GM19455 (cell line): ENCODE results near the gene PDZD8.
"Not testable (repeated sequence)": the region's sequence is repeated elsewhere in the genome, so short reads cannot be mapped to it uniquely, and the experiment has no call there.

Experiments
- ATAC-seq: cut with Tn5 transposase; IDR thresholded peaks from one replicate; pipeline ENCODE4 v1.9.1; 2021; ENCODE audit not compliant: unreplicated experiment

Gene PDZD8

DNA sequence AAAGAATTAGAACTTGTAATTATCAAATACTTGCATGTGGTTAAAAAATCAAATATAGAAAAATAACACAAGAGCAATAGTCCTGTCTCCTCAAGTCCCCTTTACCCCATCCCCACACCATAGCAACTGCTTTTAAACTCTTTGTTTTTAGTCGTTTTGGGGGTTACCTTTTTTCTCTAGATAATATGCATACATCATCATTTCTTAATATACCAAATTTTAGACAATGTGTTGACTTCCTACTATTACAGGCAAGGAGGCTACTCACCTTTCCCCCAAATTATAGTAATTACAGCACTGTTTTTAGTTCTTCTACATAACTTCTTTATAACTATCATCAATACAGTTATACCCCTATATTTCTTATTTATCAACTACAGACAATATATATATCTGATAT, 77.0 kb downstream of the PDZD8 start:
- ATAC-seq = no peak

DNA sequence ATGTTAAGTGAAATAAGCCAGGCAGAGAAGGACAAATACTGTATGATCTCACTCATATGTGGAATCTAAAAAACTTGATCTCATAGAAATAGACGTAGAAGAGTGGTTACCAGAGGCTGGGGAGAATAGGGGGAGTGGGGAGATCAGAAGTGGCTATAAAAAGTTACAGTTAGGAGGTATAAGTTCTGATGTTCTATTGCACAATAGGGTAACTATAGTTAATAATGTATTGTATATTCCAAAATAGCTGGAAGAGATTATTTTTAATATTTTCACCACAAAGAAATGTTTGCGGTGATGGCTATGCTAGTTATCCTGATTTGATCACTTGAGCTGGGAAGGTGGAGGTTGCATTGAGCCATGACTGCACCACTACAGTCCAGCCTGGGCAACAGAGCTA, 80.5 kb downstream of the PDZD8 start:
- ATAC-seq = no peak

DNA sequence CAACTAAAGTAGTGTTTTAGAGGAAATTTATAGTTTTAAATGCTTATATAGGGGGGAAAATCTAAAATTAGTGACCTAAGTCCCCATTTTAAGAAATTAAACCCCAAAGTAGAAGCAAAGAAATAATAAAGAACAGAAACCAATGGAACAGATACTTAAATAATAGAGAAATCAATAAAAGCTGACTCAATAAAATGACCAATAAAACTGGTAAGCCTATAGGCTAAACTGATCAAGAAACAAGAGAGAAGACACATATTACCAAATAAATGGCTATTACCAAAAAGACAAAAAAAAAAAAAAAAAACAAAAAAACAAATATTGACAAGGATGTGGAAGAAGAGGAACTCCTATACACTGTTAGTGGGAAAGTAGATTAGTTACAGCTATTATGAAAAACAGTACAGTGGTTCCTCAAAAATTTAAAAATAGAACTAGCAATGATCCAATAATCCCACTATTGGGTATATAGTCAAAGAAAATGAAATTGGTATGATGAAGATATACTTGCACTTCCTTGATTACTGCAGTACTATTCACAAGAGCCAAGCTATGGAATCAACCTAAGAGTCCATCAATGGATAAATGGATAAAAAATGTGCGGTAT, 81.1 kb downstream of the PDZD8 start:
- ATAC-seq = no peak

DNA sequence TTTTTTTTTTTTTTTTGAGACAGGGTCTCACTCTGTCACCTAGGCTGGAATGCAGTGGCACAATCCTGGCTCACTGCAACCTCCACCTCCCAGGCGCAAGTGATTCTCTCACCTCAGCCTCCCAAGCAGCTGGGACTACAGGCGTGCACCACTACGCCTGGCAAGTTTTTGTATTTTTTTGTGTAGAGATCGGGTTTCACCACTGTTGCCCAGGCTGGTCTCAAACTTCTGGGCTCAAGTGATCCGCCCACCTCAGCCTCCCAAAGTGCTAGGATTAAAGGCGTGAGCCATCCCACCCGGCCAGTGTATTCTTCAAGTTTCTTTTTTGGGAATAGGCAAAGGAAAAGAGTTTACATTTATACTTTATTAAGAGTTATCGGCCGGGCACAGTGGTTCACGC, 84.4 kb downstream of the PDZD8 start:
- not testable (repeated sequence) for ATAC-seq

DNA sequence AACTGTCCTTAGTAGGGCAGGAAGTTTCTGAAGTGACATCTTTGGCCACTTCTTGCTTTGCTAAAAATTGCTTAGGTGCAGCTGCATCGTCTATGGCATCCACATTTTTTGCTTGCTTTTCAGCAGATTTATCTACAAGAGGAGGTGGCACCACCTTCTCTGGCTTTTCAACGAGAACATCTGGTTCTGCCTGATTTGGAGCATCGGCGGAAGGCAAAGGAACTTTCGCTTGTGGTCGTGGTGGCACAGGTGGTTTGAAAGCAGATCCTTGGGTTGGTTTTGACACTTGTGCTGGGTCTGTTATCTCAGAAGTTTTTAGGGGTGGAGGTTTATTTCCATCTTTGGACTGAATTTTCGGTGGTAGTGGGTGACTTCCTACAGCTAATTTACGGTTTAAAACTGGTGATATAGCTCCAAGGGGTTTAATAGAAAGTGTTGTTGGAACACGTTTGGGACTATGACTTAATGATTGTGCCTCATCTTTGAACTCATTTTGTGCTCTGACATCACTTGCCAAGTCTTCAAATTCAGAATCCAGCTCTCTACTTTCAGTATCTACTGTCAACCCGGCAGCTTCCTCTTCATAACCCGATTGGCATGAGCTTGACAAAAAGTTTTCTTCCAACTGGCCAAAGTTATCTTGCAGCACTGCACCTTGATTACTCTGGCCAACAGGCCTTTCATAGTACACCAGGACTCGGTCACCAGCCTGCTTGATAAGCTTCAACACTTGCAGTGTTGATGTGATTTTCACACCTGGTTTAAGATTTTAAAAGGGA, 90.3 kb downstream of the PDZD8 start:
- ATAC-seq = no peak

DNA sequence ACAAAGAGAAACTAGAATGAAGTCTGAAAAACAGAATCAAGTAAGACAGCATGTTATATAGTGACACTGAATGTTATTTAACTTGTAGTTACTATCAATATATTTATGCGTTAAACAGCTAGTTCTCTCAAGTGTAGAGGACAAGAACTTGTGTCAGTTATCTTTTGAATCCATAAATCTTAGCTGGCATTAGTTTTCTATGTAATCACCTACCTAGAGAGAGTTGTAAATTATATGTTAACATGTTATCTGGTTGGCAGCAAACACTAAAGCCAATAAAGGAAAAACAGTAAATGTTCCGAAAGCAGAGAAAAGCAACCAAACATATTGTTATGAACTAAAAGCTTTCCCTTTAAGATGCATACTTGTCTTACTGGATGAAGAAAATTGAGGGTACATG, 97.6 kb downstream of the PDZD8 start:
- no peak for ATAC-seq

DNA sequence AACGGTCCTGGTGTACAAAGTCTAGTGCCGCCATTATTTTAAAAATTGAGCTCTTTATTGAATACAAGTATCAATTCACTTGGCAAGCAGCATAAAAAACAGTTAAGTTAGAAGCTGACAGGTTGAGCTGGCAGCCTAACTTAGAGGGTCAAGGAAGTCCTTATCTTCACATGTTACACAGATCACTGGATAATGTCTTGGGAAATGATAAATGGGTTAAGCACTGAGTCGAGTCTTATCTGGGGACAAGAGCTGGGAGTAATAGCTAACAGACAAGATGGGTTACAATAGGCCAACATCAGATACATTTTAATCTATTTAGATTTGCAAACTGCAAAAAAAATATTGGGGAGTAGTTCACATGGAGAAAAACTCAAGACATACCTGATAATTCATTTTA, 100.1 kb downstream of the PDZD8 start:
- ATAC-seq = no peak

DNA sequence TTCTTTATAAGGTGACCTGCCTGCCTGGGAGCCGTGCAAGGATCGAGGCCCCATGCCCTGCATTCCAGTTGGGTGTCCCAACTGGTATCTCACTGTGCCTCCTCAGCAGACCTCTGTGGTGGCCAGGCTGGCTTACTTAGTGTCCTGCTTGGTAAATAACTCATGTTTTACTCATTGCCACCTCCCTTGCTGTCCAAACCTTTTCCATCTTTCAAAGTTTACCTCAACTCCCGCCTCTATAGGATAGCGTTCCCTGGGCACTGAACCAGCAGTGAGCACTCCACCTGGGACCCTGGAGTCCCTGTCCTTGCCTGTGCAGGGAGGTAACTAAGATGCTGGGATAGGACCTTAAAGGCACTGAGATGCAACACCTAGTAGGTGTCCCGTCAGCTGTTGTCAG, 100.7 kb downstream of the PDZD8 start:
- ATAC-seq = no peak

DNA sequence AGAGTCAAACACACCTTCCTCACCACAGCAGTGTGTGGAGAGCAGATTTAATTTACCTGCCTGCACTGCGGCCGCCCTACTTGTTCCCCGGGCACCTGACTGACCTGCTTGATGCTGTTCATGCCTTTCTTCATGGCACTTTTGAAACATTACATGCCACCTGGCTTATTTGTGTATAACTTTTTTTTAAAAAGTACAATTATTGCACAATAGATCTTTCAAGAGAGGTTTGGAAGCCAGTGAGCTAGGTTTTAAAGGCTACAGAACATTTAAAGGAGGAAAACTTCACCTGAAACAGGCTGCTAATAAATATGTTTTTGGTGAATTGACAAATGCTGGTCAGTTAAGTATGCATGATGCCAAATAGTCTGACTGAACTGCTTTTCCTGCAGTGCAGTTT, 101.3 kb downstream of the PDZD8 start:
- ATAC-seq = no peak

DNA sequence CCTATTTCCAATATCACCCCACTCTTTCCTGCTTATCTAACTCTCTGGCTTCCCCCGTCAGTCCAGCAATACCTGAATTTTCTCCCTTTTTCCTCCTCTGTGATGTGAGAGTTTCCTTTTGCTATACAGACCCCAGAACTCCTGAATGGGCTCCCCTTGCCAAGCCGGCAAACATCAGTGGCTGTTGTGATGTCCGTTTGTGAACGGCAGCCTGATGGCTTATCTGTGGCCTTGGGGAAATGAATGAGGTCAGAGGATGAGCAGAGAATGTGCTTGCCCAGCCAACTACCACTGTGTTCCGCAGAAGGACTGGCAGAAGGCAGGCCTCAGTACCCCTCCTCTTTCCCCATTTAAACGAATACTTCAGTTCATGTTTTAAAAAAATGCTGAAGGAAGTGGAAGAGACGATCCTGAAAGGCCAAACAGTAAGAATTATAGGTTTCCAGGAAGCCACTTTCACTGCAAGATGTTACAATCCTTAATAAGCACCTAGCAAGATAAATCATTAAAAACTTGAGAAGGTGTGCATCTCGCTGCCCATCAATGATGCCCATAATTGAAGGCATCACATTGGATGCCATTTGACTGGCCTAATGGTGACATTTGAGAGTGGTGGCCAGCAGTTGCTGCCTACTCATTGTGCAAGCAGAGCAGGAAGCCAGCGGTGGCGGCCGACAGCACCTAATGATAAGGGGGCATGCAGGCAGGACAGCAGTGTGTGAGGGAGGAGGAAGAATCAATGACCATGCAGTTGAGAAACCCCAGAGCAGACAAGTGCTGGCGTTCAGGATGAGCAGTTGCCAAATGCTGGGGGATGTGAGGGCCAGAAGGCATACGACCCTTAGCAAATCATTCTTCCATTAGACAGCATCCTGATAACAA, 102.8 kb downstream of the PDZD8 start:
- ATAC-seq = no peak

DNA sequence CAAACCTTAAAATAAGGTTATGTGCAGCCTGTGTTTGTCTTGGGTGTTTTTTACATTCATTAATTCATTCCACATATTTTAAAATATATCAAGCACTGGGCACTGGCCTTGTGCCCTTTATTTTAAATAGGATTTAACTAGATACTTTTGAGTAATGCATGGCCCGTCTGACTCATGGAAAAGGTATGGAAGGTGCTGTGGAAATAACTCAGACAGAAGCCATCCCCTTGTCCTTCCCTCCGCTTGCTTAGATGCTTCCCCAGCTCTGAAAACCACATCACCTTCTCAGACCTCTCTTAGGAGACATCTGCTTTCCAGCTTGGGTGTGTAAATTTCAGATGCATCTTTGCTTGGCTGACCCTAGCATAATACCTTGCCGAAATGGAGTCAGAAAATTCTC, 103.8 kb downstream of the PDZD8 start:
- no peak for ATAC-seq

DNA sequence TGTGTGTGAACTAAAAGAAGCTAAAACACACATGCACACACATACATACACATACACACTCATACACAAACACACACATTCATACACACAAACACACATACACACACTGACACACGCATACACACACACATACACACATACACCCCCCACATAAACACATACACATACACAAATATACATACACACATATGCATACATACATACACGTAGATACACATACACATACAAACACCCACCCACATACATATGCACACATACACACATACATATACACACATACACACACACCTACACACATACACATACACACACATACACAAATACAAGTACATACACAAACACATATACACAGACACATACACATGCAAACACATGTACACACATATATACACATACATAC, 106.3 kb downstream of the PDZD8 start:
- ATAC-seq = no peak

DNA sequence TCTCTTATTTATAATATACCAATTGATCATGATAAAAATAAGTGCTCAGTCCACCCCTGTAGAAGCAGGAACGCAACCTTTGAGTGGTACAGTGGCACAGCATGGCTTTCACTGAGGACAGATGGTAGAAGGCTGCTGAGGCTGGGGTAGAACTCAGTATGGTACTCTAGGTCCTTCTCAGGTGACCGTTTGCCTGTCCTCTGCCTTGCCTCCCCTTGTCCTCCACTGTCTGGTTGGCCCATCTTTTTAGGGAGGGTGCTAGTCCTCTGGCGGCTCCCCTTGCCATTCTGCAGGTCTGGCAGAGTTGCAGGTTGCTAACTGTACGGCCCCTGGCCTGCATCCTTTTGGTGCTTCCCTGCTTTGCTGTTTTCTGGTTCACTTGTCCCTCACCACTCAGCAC, 107.0 kb downstream of the PDZD8 start:
- ATAC-seq = no peak

DNA sequence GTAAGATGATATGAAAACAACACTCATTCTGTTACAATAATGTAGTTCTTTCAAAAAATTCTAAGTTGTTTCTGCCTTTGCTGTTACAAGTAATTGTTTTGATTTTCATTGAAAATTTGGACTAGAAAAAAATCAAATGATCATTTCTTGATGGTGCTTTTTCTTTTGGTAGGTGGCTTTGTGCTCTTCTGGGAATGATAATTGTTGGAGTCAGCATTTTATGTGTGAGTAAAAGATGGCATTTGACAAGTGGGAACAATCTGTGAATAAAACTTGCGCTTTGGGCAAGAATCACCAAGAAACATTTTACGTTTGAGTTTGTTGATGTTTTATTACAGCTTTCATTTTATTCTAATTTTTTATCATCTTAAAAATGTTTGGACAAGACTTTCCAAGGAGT, 108.4 kb downstream of the PDZD8 start:
- ATAC-seq = no peak

DNA sequence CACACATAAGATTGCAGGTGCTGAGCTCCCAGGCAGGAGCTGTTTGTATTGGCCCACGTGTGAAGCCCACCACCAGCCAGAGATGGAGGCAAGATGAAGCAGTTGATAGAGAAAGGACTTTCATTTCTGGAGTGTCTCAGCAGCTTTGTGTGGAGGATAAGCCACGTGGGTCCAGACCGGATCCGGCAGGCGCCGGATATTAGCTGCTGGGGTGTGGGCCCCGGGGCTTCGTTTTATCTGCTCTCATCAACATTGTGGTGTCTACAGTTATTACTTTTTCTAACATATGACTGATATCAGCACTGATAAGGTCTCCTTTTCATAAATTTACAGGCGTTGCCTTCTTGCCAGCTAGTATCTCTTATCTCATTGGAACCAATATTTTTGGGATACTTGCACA, 108.8 kb downstream of the PDZD8 start:
- ATAC-seq = no peak

DNA sequence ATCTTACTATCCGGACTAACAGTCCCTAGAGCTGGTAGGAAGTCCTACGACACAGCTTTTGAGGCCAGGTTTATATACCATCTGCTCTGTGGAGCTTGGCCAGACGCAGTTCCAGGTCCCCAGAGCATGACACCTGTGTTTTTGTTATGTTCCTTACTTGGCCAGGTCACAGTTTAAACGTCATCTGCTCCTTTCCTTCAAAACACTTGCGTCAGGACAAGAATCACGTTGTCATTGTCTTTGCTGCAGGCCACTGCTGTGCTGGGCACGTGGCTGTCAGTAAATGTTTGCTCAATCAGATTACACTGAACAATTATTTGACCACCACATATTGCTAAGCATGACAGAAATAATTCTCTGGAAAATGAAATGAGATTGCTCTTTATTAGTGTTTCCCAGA, 110.5 kb downstream of the PDZD8 start:
- ATAC-seq = no peak

DNA sequence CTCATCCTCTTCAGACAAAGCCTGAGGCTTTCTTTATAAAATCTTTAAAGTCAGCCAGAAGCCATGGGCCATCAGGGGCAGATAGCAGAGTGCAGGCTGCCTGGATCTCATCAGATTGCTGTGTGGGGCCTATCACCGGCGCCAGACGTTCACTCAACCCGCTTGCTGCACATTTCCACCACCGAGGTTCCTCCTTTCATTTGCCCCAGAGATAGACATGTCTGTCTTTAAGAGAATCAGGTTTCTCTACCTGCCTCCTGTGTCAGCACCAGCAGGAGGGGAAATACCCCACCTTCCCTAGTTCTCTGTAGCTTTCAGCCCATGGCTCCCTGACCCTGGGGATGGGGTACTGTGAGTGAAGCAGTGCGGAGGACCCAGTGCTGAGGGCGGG, 112.3 kb downstream of the PDZD8 start:
- no peak for ATAC-seq

DNA sequence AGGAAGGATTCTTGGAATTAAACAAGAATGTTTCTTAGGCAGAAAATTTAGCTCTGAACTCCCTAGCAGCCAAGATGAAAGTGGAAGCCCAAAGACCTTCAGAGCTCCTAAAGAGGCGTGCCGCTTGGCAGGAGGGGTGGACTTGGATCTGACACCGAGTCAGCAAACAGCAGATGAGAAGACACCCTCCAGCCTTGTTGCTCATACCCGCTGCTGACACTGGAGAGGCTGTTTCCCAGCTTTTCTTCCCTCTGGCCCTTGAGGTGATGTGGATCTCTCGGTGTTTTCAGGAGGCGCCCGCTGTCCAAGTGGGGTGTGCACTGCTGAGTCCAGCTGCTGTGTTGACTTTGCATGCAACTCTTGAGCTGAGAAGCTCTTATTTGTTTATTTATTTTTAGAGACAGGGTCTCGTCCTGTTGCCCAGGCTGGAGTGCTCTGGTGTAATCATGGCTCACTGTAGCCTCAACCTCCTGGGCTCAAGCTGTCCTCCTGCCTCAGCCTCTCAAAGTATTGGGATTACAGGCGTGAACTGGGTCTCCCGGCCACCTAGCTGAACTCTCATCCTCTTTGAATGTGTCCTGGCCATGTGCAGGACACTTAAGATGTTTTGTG, 112.8 kb downstream of the PDZD8 start:
- no peak for ATAC-seq

DNA sequence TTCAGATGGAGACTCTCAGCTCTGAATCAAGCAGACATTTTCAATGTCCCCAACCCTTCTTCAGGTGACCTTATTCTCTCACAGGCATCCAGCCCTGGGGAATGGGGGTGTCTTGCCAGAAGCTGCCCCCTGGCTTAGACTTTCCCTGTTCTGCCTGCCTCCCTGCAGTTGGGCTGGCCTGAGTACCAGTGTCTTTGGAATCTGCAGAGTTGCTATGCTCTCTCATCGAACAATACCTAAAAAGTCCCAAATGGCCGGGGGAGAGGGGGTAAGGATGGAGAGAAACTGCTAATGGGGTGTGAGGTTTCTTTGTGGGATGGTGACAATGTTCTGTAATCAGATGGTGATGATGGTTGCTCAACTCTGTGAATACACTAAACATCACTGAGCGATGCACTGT, 113.7 kb downstream of the PDZD8 start:
- ATAC-seq = no peak

DNA sequence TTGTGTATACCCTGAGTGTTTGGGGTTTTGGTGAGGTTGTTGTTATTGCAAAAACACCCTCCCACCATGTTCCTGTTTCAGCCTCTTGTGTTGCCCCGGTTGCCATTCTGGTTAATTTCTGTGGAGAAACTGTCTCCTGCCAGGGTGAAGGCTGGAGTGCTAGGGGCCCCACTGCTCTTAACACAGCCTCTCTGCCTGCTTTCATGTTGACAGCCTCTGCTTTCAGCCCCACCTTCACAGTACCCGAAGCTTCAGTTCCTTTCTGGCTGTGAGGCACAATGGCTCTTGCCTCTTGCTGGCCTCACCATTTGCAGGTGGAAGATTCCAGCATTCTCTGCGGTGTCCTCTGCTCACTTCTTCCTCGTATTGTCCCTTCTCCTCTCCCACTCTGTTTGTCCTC, 115.2 kb downstream of the PDZD8 start:
- no peak for ATAC-seq

DNA sequence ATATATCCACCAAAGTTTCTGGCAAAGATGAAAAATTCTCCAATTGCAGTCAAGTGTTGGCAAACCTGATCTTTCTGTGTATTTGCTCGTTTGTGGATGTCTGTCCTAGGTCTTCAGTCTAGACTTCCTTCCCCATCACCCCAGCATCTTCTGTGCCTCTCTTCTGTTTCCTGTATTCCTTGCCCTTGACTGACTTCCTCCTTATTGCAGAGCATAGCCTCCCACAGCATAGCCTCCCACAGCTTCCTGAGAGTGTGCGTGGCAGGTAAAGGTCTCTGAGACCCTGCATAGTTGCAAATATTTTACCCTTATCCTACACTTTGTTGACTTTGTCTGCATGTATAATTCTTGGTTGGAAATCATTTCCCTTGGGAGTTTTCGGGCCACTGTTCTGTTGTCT, 116.0 kb downstream of the PDZD8 start:
- ATAC-seq = no peak

DNA sequence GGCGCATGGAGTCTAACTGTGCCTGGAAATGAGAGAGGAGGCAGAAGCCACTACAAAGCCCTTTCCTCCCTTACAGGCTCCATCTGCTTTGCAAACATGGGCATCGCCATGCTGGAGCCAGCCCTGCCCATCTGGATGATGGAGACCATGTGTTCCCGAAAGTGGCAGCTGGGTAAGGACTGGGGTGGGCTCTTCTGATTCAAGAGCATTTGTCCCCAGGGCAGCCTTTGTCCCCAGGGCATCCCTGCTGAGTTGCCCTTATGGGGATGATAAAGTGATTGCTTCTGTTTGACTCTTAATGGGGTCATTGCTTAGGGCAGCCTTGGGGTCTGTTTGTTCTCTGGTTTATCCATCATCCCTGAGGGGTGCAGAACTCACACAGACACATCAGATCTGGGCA, 117.5 kb downstream of the PDZD8 start:
- no peak for ATAC-seq
